Epidermal melanocyte (primary cell): Measurements from ENCODE around the gene PTPN7.
"Not testable (repeated sequence)": the region's sequence is repeated elsewhere in the genome, so short reads cannot be mapped to it uniquely, and the experiment has no call there.

ENCODE experiments used
- DNase-seq: peaks from one replicate; pipeline ENCODE4 v3.0.0; 2011; ENCODE audit warnings: low spot score; ENCODE audit not compliant: insufficient read length

PTPN7 gene

GRCh38 chr1:202167054-202167453 is 6.7 kb upstream of the PTPN7 start:
- not testable (repeated sequence) for DNase-seq

GRCh38 chr1:202165942-202166843 is 5.8 kb upstream of the PTPN7 start:
- DNase-seq: no peak

GRCh38 chr1:202165267-202165941 is 5.0 kb upstream of the PTPN7 start:
- DNase-seq: no peak

GRCh38 chr1:202164271-202165037 is 4.1 kb upstream of the PTPN7 start:
- no peak for DNase-seq

- no peak for DNase-seq
Observed at GRCh38 chr1:202163281-202164270, 3.2 kb upstream of the PTPN7 start.

GRCh38 chr1:202162418-202163280 is 2.2 kb upstream of the PTPN7 start:
- no peak for DNase-seq

- no peak for DNase-seq
Observed at GRCh38 chr1:202162047-202162417, 1.6 kb upstream of the PTPN7 start.

- DNase-seq: no peak
Observed at GRCh38 chr1:202161151-202162046, 997 bp upstream of the PTPN7 start.

- no peak for DNase-seq
Observed at GRCh38 chr1:202159534-202160371, 649 bp downstream of the PTPN7 start.

- no peak for DNase-seq
Observed at GRCh38 chr1:202158810-202159533, 1.4 kb downstream of the PTPN7 start.

- DNase-seq: no peak
Observed at GRCh38 chr1:202157945-202158344, 2.5 kb downstream of the PTPN7 start.

GRCh38 chr1:202156590-202156989 is 3.8 kb downstream of the PTPN7 start:
- DNase-seq: no peak

GRCh38 chr1:202155478-202156021 is 4.9 kb downstream of the PTPN7 start:
- DNase-seq: no peak

- DNase-seq: no peak
Observed at GRCh38 chr1:202154766-202155477, 5.5 kb downstream of the PTPN7 start.

- no peak for DNase-seq
Observed at GRCh38 chr1:202154148-202154765, 6.1 kb downstream of the PTPN7 start.

- DNase-seq: no peak
Observed at GRCh38 chr1:202153284-202153683, 7.1 kb downstream of the PTPN7 start.
